Rectal smooth muscle tissue (tissue), 1 donor: ENCODE data around the gene COPS7A.
"Not testable (repeated sequence)": the region's sequence is repeated elsewhere in the genome, so short reads cannot be mapped to it uniquely, and the experiment has no call there.

Source experiments
- H3K27ac ChIP-seq: one replicate; pipeline ENCODE4 v1.7.0; 2013; ENCODE audit warnings: low read depth, low read length, inconsistent platforms
- H3K27me3 ChIP-seq: one replicate; pipeline ENCODE4 v1.7.0; 2013; ENCODE audit warnings: low read length; ENCODE audit not compliant: control insufficient read depth, insufficient read depth
- H3K36me3 ChIP-seq: one replicate; pipeline ENCODE4 v1.7.0; 2013; ENCODE audit warnings: low read length; ENCODE audit not compliant: control insufficient read depth, insufficient read depth
- H3K4me1 ChIP-seq: one replicate; pipeline ENCODE4 v1.7.0; 2013; ENCODE audit warnings: low read length; ENCODE audit not compliant: control insufficient read depth, insufficient read depth
- H3K4me3 ChIP-seq: one replicate; pipeline ENCODE4 v1.7.0; 2013; ENCODE audit warnings: low read length
- H3K9ac ChIP-seq: one replicate; pipeline ENCODE4 v1.7.0; 2013; ENCODE audit warnings: low read length

Gene COPS7A

GRCh38 chr12:6696690-6697583, 26.9 kb upstream of the COPS7A start:
- H3K4me3 ChIP-seq = no peak overlapping the region
- no peak overlapping the region for H3K27ac ChIP-seq
- H3K27me3 ChIP-seq = peaks cover 18% of the 10 kb centered on the region
- H3K9ac ChIP-seq = no peak overlapping the region
- H3K36me3 ChIP-seq = no peaks in the 10 kb centered on the region
- no peaks in the 10 kb centered on the region for H3K4me1 ChIP-seq

DNA sequence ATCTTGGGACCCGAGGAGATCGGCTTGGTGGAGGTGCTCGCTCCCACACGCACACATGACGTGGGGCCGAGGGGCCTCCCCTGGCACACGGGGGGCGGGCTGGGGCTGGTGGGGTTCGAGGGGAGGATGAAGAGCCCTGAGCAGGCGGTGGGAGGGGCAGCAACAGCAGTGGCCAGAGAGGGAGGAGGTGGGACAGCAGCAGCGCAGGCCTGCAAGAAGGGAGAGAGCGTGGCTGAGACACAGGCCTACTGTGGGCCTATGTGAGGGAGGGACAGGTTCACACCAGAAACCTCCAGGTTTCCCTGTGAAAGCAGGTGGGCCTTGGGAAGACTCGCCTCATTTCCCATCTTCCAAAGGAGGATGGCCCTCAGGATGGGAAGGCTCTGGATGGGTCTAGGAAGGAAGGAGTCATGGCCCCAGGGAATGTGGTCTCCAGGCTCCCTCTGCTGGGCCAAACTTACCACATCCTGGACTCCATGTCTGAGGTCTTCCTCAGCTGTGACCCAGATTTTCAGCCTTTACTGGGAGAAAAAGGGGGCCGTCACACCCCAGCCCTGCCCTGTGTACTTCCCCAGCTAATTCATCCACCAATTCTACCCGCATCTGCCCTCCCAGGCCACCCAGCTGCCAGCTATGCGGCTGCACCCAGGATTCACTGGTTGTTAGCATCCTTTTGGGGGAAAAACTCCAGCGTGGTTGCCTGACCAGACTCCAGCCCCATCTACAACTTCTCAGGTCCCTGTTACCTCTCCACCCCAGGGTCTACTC, 26.1 kb upstream of the COPS7A start:
- no peaks in the 10 kb centered on the region for H3K36me3 ChIP-seq
- no peak overlapping the region for H3K4me3 ChIP-seq
- H3K4me1 ChIP-seq = no peaks in the 10 kb centered on the region
- no peak overlapping the region for H3K27ac ChIP-seq
- no peak overlapping the region for H3K9ac ChIP-seq
- peaks cover 18% of the 10 kb centered on the region for H3K27me3 ChIP-seq

DNA sequence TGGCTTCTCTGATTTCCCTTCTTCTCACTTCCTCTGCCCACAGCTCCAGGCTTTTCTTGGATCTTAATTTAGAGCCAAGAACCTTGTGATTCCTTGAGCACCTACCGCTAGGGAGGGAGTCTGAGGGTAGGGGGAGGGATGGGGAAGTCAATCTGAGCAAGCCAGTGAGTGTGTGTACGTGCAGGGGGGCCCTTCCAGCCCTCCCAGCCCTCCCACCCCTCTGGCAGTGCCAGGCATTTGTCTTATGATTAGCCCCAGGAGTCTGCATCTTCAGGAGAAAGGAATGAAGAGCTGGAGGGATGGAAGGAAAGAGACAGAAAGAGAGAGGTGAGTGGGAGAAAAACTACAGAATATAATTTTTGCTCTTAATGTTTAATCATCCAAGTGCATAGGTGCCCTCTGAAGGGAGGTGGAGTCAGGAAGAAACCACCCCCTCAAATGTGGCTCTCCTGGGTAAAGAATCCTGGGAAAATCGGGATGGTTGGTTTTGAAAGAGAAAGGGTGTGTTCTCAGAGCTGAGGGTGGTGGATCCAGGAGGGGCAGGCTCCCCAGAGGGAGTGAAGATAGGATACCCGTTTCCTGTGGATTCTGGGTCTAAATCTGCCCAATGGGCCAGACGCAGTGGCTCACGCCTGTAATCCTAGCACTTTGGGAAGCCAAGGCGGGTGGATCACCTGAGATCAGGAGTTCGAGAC, 25.3 kb upstream of the COPS7A start:
- no peak overlapping the region for H3K9ac ChIP-seq
- H3K27me3 ChIP-seq = peaks cover 21% of the 10 kb centered on the region

DNA sequence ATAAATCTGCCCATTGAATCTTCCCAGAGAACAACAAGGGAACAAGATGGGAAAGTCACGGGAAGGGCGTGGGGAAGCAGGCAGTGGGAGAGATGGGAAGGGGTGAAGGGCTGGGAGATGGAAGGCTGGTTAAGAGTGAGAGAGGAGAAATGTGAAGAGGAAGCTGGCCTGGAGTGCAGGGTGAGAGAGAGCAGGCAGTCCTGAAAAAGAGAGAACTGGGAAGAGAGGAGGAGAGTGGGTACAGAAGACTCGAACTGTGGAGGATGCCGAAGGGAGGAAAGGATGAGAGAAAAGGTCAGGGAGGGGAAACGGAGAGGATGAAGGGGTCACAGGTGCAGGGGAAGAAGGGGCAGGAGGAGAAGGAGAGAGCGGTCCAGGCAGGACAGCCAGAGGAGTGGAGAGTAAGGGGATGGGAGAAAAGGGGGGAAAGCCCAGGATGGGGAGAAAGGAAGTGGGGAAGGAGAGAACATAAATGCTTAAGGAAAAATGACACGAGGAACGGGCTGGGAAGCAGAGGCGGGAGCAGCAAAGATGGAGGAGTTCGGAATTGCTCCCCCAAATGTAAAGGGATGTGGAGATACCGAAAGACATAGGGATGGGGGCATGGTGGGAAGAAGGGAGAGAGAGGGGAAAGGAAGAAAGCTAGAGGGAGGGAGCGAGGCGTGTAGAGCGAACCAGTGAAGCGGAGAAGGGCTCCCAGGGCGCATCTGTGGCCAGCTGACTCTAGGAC, 24.4 kb upstream of the COPS7A start:
- Histone ChIP-seq H3K27me3 (peaks cover 26% of the 10 kb centered on the region), H3K36me3 (no peaks in the 10 kb centered on the region), H3K4me1 (no peaks in the 10 kb centered on the region), H3K4me3 (peak overlapping the region; percentile 44), H3K27ac (no peak overlapping the region), H3K9ac (no peak overlapping the region)

More for the DNA sequence above, 25.3 kb upstream of the COPS7A start:
- H3K36me3 ChIP-seq = no peaks in the 10 kb centered on the region
- no peak overlapping the region for H3K4me3 ChIP-seq
- H3K4me1 ChIP-seq = no peaks in the 10 kb centered on the region
- H3K27ac ChIP-seq = no peak overlapping the region

- peak overlapping the region; percentile 59 for H3K4me3 ChIP-seq
- H3K36me3 ChIP-seq = no peaks in the 10 kb centered on the region
- H3K9ac ChIP-seq = no peak overlapping the region
- no peak overlapping the region for H3K27ac ChIP-seq
- H3K27me3 ChIP-seq = peaks cover 26% of the 10 kb centered on the region
- no peaks in the 10 kb centered on the region for H3K4me1 ChIP-seq
Measured at GRCh38 chr12:6699989-6700645, 23.7 kb upstream of the COPS7A start.

DNA sequence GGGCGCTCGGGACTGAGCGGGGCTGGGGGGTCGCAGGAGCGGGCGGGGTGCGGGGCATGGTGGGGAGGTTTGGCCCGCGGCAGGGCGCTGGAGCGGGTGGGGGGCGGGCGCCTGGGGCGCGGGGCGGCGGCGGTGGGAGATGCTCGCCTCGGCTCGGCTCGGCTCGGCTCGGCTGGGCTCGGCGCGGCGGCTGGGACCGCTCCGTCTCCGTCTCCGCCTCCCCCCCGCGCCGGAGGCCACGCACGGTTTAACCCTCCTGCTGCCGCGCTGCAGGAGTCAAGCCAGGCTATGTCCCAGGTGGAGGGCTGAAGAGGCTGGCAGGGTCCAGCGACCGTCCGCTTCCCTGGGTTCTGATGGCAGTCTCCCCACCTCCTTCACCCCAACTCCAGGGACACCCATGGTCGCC, 23.2 kb upstream of the COPS7A start, which contains the start of gene PIANP:
TSS of gene PIANP (minus strand) at position 170 of the 406 bp plus-strand sequence. CDS start 2,754 bp downstream, outside the sequence.
- Histone ChIP-seq H3K9ac (no peak within 1 kb of the TSS), H3K4me1 (no peaks in the 10 kb centered on the region), H3K27me3 (peaks cover 26% of the 10 kb centered on the region), H3K4me3 (peak within 1 kb of the TSS; percentile 59), H3K36me3 (no peaks in the 10 kb centered on the region), H3K27ac (no peak within 1 kb of the TSS)

DNA sequence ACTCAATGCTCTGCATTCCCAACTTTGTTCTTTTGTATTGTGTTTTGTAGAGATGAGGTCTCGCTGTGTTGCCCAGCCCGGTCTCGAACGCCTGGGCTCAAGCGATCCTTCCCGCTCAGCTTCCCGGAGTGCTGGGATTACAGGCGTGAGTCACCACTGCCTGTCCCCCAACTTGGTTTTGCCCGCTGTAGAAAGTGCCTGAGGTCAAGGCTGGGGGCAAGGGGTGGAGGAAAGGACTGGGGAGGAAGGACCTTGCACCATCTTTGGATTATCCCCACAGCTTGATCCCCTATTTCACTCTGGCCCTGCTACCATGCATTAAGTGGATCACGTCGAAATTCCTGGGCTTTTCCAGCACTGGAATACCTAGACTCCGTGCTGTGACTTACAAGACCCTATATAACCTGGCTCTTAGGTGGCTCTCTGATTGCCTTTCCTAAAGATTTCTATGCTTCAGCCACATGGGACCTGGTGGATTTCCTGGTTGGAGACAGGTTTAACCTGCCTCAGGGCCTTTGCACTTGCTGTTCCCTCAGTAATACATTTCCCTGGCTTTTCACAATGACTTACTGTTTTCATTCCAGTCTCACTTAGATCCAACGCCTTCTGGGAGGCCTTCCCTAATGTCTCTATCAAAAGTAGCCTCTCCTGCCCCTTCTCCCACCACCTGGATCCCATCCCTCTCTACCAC, 22.6 kb upstream of the COPS7A start:
- Histone ChIP-seq H3K36me3 (no peaks in the 10 kb centered on the region), H3K27me3 (peaks cover 26% of the 10 kb centered on the region), H3K4me3 (peak overlapping the region; percentile 52), H3K27ac (no peak overlapping the region), H3K4me1 (no peaks in the 10 kb centered on the region), H3K9ac (no peak overlapping the region)

GRCh38 chr12:6703631-6704030, 20.2 kb upstream of the COPS7A start:
- H3K36me3 ChIP-seq = no peaks in the 10 kb centered on the region
- no peak overlapping the region for H3K27ac ChIP-seq
- H3K27me3 ChIP-seq = peaks cover 21% of the 10 kb centered on the region
- no peak overlapping the region for H3K9ac ChIP-seq
- H3K4me3 ChIP-seq = no peak overlapping the region
- no peaks in the 10 kb centered on the region for H3K4me1 ChIP-seq

DNA sequence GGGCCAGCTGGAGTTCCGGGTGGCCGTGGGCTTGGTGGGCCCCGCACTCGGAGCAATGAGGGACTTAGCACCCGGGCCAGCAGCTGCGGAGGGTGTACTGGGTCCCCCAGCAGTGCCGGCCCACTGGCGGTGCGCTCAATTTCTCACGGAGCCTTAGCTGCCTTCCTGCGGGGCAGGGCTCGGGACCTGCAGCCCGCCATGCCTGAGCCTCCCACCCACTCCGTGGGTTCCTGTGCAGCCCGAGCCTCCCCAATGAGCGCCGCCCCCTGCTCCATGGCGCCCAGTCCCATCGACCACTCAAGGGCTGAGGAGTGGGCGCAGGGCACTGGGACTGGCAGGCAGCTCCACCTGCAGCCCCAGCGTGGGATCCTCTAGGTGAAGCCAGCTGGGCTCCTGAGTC, 15.5 kb upstream of the COPS7A start:
- not testable (repeated sequence) for H3K27me3 ChIP-seq, H3K36me3 ChIP-seq, H3K4me1 ChIP-seq, H3K9ac ChIP-seq, H3K27ac ChIP-seq, H3K4me3 ChIP-seq

DNA sequence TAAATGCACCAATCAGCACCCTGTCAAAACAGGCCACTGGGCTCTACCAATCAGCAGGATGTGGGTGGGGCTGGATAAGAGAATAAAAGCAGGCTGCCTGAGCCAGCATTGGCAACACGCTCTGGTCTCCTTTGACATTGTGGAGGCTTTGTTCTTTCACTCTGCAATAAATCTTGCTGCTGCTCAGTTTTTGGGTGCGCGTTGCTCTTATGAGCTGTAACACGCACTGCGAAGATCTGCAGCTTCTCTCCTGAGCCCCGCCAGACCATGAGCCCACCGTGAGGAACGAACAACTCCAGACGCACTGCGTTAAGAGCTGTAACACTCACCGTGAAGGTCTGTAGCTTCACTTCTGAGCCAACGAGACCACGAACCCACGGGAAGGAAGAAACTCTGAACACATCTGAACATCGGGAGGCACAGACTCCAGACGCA, 14.9 kb upstream of the COPS7A start:
- H3K27ac ChIP-seq = no peak overlapping the region
- no peaks in the 10 kb centered on the region for H3K36me3 ChIP-seq
- H3K9ac ChIP-seq = no peak overlapping the region
- no peaks in the 10 kb centered on the region for H3K27me3 ChIP-seq
- H3K4me3 ChIP-seq = no peak overlapping the region
- H3K4me1 ChIP-seq = no peaks in the 10 kb centered on the region
